ENCODE data around the gene ARPC5L.
A peak's percentile ranks its signal among the peaks of the same experiment; 100 is the strongest.
"Not testable (repeated sequence)": the region's sequence is repeated elsewhere in the genome, so short reads cannot be mapped to it uniquely, and the experiment has no call there.

Gene ARPC5L

DNA sequence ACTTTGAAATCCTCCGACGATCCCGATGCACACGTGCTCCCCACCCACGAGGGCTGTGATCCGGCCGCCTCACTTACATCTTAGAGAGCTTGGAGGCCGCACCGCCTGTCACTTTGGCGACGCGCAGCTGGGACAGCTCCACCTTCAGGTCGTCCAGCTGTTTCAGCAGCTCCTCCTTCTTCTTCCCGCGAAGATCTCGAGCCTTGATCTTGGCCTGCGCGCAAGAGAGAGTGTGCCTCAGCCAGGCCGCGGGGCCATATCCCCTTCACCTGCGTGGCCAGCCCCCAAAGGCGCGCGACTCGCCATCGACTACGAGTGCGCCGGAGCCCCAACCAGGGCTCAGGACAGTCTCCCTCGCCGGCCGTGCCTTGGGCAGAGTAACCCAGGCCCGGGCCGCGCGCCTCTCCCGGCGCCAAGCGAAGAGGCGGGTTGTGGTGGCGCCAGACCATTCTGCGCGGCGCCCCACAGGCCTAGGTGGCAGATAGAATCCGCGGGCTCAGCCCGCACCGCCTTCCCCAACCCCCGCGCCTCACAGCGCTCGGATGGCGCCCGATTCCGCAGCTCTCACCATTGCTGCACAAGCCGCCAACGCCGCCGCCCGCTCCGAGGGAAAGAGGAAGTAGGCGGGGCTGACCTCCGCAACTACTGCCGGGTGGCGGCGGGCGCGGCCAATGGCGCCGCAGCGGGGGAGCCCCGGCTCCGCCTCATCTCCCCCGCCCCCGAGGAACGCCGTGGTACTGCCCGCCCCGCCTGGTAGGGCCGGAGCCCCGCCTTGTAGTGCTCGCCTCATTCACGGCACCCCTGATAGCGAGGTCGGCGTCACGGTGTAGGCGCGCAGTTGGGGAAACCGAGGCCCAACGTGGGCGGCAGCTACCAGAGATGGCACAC, at the start of gene ARPC5L, which contains the start of gene RPL35:
Gene ARPC5L, plus strand, starts transcription at position 789 of the 888 bp plus-strand sequence. CDS start 7,161 bp downstream, outside the sequence.
Gene RPL35, minus strand, starts transcription at position 616 of the 888 bp plus-strand sequence. Its CDS starts 45 bp downstream, at position 571.
- DNase-seq (ENCODE audit: low spot score) = peak; percentile 97

DNA sequence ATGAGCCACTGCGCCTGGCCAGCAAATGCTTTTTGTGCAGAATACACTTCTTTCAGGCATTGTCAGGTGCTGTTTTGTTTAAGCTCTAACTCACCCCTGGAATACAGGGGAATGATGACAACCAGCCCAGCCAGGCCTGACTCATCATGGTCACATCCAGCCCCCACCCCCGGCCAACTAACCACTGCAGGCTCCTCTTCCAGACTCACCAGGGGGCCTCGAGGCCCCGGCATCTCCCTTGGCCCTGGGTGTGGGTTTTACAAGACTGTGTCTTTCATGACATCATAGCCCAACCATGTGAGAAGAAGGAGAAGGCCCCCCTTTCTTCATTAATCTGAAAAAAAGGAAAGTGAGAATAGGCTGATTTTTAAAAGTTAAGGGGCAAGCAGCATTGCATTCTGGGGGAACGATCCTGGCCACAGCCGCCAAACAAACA, 49.5 kb upstream of the ARPC5L start:
- peak; percentile 66 for DNase-seq (ENCODE audit: low spot score)

DNA sequence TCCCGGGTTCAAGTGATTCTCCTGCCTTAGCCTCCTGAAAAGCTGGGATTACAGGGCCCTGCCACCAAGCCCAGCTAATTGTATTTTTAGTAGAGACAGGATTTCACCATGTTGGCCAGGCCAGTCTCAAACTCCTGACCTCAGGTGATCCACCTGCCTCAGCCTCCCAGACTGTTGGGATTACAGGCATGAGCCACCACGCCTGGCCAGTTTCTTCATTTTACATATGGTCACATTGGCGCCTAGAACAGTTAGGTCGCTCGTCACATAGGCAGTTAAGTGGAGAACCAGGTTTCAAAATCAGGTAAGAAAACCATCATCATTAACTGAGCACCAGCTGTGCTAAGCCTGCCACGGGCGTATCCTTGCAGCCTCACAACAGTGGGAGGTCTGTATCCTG, 48.9 kb upstream of the ARPC5L start:
- no peak for DNase-seq (ENCODE audit: low spot score)

DNA sequence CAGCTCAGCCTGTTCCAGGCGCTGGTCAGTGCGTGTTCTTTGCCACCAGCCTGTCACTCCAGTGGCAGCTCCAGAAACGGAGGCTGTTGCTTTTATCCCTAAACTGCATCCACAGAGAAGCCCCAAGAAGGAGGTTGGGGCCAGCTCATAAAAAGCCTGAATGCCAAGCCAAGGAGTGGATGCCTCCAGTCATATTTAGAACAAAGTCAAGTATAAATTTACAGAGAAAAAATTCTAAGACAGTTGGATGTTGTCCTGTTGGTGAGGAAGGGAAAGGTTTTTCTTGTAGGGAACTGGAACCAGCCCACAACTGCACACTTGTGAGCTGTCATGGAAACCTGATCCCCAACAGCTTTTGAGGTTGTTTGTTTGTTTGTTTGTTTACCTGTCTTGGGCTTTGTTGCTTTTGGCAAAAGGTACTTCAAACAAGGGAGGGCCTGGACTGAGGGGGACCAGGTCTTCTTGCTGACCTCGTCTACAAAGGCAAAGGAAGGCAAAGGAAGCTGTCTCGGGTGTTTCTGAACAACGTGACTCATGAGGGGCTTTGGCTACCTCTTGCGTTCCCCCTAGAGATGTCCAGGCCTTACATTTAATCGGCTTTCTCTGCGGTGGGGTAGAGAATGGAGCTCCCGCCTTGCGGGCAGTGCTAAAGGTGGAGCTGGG, 48.3 kb upstream of the ARPC5L start:
- DNase-seq (ENCODE audit: low spot score) = no peak

DNA sequence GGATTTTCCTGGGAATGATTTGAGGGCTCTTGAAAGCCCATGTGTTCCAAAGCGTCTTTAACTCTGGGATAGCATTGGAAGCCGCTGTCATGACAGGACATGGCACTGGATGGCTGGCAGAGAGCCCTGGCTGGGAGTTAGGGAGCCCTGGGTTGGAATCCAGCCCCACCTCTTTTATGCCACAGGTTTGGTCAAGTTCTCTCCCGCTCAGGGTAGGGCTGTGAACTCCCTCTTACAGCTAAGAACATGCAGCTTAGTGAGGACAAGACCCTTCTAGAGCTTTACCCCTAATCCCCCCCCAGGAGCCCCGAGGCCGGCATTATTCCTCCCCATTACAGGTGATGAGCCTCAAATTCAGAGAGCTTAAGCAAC, 47.8 kb upstream of the ARPC5L start:
- DNase-seq (ENCODE audit: low spot score) = no peak

DNA sequence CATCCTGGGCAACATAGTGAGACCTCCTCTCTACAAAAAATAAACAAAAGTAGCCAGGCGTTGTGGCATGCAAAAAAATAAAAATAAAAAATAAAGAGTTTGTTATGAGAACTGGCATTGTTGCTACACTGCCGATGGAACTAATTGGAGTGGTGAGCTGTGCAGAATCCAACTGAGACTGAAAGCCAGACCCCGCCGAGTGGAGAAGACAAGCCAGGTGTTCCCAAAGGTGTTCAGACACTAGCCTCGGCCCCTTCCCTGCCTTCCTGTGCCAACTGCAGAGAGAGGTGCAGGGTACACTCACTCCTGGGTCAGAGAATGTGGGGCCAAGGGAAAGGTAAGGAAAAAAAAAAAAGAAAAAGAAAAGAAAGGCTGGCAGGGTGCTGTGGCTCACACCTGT, 46.3 kb upstream of the ARPC5L start:
- DNase-seq (ENCODE audit: low spot score) = no peak

DNA sequence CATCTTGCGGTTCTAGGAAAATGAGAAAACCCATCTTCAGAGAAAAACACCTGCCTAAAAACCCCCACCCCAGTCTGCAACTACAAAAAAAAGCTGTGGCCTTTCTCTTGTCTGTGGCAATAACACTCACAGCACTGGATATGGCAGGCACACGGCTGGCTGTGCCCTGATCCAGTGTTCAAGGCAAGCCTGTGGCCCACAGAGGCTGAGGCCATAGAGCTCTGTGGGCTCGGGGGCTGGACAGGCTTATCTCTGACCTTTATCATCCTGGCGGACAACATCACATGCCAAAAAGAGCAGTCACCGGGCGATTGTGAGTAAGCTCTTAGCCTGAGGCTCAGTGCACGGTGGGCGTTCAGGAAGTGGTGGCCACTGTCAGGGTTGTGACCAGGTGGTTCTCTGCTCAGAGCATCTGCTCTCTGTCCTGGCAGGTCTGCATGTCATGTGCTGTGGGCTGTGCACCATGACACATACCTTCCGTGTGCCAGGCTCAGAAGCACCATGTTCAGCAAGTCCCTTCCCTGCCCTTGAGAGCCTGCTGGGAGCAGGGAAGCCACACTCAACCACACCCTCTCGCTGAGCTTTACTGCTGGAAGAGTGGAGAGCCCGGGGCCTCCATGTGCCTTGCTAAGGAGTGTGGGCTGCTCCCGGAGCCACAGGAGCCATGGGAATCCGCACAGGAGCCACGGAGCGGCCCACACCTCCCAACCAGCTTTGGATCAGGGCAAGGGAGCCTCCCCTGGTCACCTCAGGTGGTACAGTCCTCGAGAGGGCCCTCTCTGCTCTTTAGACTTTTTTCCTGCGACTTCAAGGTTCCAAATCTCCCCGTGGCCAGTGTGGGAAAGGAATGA, 43.3 kb upstream of the ARPC5L start:
- peak; percentile 61 for DNase-seq (ENCODE audit: low spot score)

DNA sequence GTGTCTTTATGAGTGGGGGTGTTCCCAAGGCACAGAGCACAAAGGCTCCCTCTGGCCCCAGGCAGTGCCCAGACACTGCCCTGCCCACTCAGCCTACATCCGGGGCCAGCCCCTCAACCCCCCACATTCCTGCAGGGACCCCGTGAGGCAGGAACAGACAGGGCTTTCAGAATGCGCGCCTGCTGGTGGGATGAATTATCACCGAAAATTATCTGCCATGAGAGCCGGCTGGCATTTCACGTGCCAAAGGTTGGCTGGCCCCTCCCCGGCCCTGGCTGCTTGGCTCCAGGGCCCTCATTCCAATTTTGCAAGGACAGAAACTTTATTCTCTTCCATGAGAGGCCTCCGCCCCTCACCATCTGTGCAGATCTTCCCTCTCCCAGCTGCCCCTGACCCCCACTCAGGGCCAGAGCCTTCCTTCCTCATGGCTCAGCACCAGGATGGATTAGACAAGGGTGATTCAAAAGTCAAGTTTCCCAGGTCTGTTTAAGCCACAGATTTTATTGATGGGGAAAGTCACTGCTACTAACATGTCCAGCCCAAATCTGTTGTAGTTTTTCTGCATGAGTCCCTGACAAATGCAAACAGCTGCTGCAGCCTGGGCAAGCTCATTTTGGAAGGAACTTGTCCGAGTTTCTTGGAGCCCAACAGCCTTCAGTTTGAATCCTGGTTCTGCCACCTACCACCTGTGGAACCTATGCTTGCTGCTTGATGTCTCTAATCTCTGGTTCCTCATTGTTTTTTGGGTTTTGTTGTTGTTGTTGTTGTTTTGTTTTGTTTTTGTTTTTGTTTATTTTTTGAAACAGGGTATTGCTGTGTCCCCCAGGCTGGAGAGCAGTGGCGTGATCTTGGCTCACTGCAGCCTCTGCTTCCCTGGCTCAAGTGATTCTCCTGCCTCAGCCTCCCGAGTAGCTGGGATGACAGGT, 41.0 kb upstream of the ARPC5L start:
- DNase-seq (ENCODE audit: low spot score) = no peak

DNA sequence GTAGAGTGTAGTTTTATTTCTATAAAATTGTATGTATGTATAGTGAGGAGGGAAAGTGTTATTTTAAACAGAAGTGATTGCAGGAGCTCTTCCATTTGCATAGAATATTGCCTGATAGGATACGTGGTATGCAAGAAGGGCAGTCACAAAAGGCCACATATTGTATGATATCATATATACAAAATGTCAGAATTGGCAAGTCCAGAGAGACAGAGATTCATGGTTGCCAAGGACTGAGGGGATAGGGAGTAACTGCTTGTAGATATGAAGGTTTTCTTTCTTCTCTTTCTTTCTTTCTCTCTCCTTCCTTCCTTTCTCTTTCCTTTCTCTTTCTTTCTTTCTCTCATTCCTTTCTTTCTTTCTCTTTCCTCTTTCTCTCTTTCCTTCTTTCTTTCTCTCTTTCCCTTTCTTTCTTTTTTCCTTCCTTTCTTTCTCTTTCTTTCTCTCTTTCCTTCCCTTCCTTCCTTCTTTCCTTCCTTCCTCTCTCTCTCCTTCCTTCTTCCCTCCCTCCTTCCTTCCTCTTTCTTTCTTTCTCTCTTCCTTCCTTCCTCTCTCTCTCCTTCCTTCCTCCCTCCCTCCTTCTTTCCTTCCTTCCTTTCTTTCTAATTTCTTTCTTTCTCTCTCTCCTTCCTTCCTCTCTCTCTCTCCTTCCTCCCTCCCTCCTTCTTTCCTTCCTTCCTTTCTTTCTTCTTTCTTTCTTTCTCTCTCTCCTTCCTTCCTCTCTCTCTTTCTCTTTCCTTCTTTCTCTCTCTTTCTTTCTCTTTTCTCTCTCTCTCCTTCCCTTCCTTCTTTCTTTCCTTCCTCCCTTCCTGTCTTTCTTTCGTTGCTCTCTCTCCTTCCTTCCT, 33.2 kb upstream of the ARPC5L start:
- no peak for DNase-seq (ENCODE audit: low spot score)

DNA sequence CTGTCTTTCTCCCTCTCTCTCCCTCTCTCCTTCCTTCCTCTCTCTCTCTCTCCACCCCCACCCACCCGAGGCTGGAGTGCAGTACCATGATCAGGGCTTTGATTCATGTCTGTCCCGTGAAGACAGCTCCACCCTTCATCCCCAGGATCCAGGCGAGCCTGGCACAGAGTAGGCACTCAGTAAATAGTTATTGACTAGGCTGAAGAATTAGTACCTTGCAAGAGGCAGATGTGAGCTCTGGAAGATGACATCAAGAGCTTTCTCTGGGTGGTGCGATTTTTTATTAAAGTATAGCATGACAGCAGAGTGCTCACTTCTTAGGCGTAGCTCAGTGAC, 32.6 kb upstream of the ARPC5L start:
- DNase-seq (ENCODE audit: low spot score) = no peak

DNA sequence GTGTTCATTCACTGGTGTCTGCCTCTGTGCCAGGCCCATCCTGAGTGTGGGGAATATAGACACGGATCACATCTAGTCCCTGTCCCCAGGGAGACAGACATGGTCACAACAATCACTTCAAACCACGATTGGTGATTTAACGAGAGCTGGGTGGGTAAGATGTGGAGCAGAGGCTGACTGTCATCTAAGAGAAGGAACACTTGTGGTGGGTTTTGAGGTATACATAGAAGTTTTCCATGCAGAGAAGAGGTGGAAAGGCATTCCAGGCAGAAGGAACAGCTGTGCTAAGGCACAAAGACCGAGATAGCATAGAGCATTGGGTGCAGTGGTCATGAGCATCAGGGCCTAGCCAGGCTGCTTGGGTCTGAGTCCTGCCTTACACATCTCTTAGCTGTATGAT, 31.3 kb upstream of the ARPC5L start:
- DNase-seq (ENCODE audit: low spot score) = no peak

DNA sequence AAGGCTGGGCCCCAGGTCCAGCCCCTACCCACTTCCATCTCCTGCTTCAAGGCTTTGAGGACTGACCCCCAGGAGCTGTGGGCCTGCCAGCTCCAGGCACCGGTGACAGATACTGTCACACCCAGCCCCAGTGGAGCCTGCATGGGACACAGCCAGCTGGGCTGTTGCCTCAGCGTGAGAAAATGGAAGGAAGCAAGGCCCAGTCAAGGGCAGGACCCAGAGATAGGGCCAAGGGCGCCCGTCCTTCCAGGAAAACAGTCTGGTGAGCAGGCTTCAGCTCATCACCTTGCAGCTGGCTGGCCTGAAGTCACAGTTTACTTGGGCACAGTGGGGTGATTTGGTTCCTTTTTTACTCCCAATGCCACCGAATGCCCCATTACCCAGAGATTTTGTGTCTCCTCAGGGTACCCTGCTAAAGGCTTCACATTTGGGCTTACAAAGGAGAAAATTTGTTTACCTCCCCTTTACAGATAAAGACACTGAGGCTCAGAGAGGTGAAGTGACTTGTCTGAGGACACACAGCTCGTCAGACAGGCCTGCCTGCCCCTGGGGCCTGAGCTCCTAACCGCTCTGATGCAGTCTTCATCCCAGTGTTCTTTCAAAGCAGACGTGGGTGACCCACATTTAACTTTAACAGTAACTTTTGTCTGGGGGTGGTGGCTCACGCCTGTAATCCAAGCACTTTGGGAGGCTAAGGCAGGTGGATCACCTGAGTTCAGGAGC, 30.1 kb upstream of the ARPC5L start:
- no peak for DNase-seq (ENCODE audit: low spot score)

DNA sequence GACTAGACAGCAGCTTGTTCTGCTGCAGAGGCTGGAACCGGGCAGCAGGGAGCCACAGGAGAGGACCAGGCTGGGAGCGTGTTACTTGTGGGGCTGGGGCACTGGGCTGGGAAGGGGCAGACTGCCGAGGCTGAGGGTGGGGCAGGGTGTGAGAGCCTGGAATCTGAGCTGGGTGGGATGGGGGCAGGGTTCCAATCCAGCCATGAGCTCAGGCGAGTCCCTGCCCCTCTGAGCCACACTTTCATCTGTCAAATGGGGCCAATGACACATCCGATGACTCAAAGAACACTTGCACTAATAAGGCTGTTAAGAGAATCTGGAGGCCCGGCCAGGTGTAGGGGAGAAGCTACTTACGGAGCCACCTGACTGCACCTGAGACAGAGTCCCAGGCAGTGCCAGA, 27.3 kb upstream of the ARPC5L start:
- DNase-seq (ENCODE audit: low spot score) = peak; percentile 81

DNA sequence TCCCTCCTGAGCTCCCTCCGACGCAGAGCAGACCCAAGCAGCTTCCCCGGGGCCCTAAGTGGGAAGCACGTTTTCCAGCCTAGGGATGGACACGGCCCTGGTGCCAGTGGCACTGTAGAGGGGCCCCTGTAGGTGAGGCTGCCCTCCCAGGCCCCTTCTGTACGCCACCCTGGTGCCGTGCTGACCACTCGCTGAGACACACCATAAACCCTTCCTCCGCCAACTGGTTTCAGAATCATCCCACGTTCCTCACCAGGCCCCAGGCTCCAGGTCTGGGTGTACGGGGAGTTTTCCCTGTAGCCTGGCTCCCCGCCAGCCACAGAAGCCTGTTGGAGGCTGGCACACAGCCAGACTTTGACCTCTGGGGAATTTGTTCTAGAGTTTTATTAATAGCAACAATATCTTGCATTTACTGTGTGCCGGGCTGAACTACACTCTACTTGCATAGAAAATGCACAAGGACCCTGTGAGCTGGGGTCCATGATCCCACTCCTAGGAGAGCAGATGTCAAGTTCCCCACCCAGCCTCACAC, 26.8 kb upstream of the ARPC5L start:
- DNase-seq (ENCODE audit: low spot score) = no peak

DNA sequence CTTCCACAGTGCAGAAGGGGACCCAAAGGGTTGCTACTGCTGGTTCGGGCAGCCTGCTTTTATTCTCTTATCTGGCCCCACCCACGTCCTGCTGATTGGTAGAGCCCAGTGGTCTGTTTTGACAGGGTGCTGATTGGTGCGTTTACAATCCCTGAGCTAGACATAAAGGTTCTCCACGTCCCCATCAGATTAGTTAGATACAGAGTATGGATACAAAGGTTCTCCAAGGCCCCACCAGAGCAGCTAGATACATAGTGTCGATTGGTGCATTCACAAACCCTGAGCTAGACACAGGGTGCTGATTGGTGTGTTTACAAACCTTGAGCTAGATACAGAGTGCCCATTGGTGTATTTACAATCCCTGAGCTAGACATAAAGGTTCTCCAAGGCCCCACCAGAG, 23.8 kb upstream of the ARPC5L start:
- DNase-seq (ENCODE audit: low spot score) = not testable (repeated sequence)

DNA sequence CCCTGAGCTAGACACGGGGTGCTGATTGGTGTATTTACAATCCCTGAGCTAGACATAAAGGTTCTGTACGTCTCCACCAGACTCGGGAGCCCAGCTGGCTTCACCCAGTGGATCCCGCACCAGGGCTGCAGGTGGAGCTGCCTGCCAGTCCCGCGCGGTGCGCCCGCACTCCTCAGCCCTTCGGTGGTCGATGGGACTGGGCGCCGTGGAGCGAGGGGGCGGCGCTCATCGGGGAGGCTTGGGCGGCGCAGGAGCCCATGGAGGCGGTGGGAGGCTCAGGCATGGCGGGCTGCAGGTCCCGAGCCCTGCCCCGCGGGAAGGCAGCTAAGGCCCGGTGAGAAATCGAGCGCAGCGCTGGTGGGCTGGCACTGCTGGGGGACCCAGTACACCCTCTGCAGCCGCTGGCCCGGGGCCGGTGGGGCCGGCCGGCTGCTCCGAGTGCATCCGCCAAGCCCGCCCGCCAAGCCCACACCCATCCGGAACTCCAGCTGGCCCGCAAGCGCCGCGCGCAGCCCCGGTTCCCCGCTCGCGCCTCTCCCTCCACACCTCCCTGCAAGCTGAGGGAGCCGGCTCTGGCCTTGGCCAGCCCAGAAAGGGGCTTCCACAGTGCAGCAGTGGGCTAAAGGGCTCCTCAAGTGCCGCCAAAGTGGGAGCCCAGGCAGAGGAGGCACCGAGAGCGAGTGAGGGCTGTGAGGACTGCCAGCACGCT, 23.2 kb upstream of the ARPC5L start:
- not testable (repeated sequence) for DNase-seq (ENCODE audit: low spot score)

DNA sequence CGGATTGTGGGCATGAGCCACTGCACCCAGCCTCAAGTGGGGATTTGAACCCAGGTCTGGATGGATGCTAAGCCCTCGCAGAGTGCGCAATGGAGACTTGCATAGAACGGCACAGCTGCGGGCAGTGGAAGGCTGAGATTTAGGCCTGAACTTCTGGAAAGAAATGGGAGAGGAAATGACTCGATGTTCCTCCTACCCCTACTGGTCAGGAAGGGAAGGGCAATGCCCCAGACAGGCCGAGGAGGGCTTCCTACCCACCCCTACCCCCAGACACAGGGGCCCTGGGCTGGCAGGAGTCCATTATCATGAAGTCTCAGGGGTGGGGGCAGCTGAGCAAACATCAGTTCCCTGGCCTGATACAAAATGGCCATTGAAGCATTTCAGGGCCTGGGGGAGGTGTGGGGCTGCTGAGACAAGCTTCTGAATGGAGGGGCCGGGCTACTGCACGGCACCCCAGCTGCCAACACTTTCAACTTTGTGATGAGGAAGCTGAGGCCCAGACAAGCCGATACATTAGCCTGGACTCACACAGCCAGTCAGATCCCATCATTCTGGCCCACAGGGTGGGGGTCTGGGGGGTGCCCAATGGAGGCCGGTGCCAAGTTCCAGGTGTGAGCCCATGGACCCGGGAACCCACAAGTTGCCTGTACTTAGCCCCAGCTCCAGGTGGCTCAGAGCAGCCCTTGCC, 22.2 kb upstream of the ARPC5L start:
- DNase-seq (ENCODE audit: low spot score) = peak; percentile 52

DNA sequence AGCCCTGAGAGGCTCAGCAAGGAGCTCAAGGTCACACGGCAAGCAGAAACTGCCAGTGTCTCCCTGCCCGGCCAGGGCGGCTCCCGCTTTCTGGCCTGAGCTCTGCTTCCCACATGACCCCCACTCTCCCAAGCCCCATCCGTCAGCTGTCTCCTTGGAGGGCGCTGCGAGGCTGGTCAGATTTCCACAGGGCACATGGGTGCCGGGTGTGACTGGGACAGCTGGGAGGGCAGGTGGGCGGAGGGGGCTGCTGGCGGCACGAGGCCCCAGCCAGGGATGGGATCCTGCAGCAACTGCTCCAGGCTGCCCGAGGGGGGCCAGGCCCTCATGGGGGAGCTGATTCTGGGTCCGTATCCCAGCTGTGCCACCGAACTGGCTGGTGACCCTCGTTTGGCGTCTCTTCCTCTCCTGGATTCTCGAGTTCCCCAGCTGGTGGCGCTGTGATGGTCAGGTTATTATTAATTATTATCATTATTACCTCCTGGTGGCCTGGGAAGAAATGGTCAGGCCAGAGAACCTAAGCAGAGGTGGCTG, 21.6 kb upstream of the ARPC5L start:
- no peak for DNase-seq (ENCODE audit: low spot score)

Data from RKO (cell line).